PC-3 (cell line): ENCODE measurements around the gene ZNF71. TPM values are rescaled to one million over a fixed set of nuclear protein-coding genes. Genes with fewer than 3 reads are reported as not detected.

Experiments
- ATAC-seq: fragments of 200-7000 bp; cut with Tn5 transposase; 2 replicates; pipeline ENCODE4 v1.9.1; 2020; ENCODE audit warnings: mild to moderate bottlenecking, moderate library complexity
- BruUV-seq: library from RNA; stranded (reverse); fragments of 400-500 nt; replicated peaks from 2 replicates; lab custom pipeline; 2021; lab: Mats Ljungman, UMichigan
- CTCF ChIA-PET: fragments of 300-600 bp; sonication (Branson Sonifier 250); formaldehyde crosslinking; loops from one replicate; lab custom pipeline; 2022; ENCODE audit warnings: antibody characterized with exemption; lab: Charles Lee
- POLR2A ChIA-PET: fragments of 300-600 bp; sonication (Branson Sonifier 250); formaldehyde crosslinking; loops from one replicate; lab custom pipeline; 2022; ENCODE audit warnings: antibody characterized with exemption; ENCODE audit not compliant: unreplicated experiment; lab: Charles Lee
- DNase-seq: peaks from one replicate; pipeline ENCODE4 v3.0.0-alpha.2; 2015
- H2AFZ ChIP-seq: fragments of 300-600 bp; sonication (generic); 2 replicates; pipeline ENCODE4 v1.6.0; 2016; ENCODE audit warnings: antibody characterized with exemption, low read length
- H3F3A ChIP-seq: fragments of 300-600 bp; sonication (generic); one replicate; pipeline ENCODE4 v1.6.0; 2017; ENCODE audit warnings: antibody characterized with exemption, low read length, control low read depth, mild to moderate bottlenecking; ENCODE audit not compliant: unreplicated experiment
- H3K27ac ChIP-seq: fragments of 300-600 bp; sonication (generic); 2 replicates; pipeline ENCODE4 v1.5.1; 2016; ENCODE audit warnings: mild to moderate bottlenecking, low read length
- H3K27me3 ChIP-seq: fragments of 300-600 bp; sonication (generic); 2 replicates; pipeline ENCODE4 v1.6.1; 2016; ENCODE audit warnings: low read length, mixed read lengths
- H3K36me3 ChIP-seq: fragments of 300-600 bp; sonication (generic); 2 replicates; pipeline ENCODE4 v1.6.1; 2016; ENCODE audit warnings: low read depth, mixed run types, low read length, mixed read lengths
- H3K4me1 ChIP-seq: fragments of 300-600 bp; sonication (generic); 2 replicates; pipeline ENCODE4 v1.5.1; 2016; ENCODE audit warnings: low read length; ENCODE audit not compliant: insufficient read depth
- H3K4me2 ChIP-seq: fragments of 300-600 bp; sonication (generic); 2 replicates; pipeline ENCODE4 v1.6.0; 2016; ENCODE audit warnings: low read length
- H3K4me3 ChIP-seq: fragments of 300-600 bp; sonication (generic); 2 replicates; pipeline ENCODE4 v1.5.1; 2016; ENCODE audit warnings: mild to moderate bottlenecking, low read length, mixed read lengths
- H3K79me2 ChIP-seq: fragments of 300-600 bp; sonication (generic); 2 replicates; pipeline ENCODE4 v1.6.1; 2017; ENCODE audit warnings: low read length, mixed read lengths
- H3K9ac ChIP-seq: fragments of 300-600 bp; sonication (generic); 2 replicates; pipeline ENCODE4 v1.6.0; 2016; ENCODE audit warnings: mild to moderate bottlenecking, low read length
- H3K9me2 ChIP-seq: fragments of 300-600 bp; sonication (generic); replicated peaks from 2 replicates; pipeline ENCODE4 v1.6.1; 2016; ENCODE audit warnings: mixed run types, low read length, mixed read lengths
- H3K9me3 ChIP-seq: fragments of 300-600 bp; sonication (generic); 2 replicates; pipeline ENCODE4 v1.6.1; 2016; ENCODE audit warnings: low read length, mixed read lengths
- H4K20me1 ChIP-seq: fragments of 300-600 bp; sonication (generic); 2 replicates; pipeline ENCODE4 v1.6.1; 2016; ENCODE audit warnings: low read length, mixed read lengths
- CTCF ChIP-seq: fragments of 300-600 bp; sonication (generic); conservative IDR thresholded peaks from 2 replicates; pipeline ENCODE4 v1.5.1; 2017; ENCODE audit warnings: antibody characterized with exemption, low read depth, mild to moderate bottlenecking, low read length
- EZH2 ChIP-seq: fragments of 300-600 bp; sonication (generic); IDR thresholded peaks from one replicate; pipeline ENCODE4 v1.6.1; 2017; ENCODE audit warnings: antibody characterized with exemption, mild to moderate bottlenecking, low read length; ENCODE audit not compliant: unreplicated experiment
- EZH2phosphoT487 ChIP-seq: fragments of 300-600 bp; sonication (generic); IDR thresholded peaks from 2 replicates; pipeline ENCODE4 v1.6.1; 2018; ENCODE audit warnings: mild to moderate bottlenecking, antibody characterized with exemption, low read length, borderline replicate concordance
- intact Hi-C: fragments of 100-400 bp; cut with micrococcal nuclease; formaldehyde crosslinking; loops from 2 replicates; pipeline ENCODE4 v1.9.0; 2023
- total RNA-seq: library from RNA; depleted of rRNA; stranded (reverse); fragments of >200 nt; gene quantifications from 2 replicates; pipeline ENCODE4 v1.2.3, GENCODE V29; 2014

The ZNF71 gene
- total RNA-seq, 1 experiment from 2014 or later = 14.2 TPM

GRCh38 chr19:56596676-56597075 is 1.6 kb downstream of the ZNF71 start:
- TF ChIP-seq EZH2phosphoT487 (no peak), EZH2 (no peak), CTCF (no peak)
- POLR2A ChIA-PET = no interaction called here
- peaks cover 49% of the 10 kb centered on the region for H3K79me2 ChIP-seq

DNA sequence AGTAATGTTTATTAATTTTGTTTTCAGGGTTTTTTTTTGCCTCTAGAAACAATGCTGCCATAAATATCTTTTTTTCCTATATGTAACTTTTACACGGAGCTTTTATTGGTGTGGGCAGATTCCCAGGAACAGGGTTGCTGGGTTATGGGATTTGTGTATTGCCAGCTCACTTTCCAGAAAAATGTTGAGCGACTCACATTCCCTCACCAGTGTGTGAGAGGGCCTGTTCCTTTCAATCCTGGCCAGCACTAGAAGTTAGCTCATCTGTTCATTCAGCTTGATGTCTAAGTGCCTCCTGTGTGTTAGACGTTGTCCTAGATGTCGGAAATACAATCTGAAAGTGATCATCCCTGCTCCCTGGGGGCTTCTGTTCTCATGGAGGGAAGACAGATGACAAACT is 2.6 kb downstream of the ZNF71 start:
- no peak for TF ChIP-seq EZH2phosphoT487
- TF ChIP-seq EZH2 = no peak
- no peak for TF ChIP-seq CTCF

More at GRCh38 chr19:56596676-56597075, 1.6 kb downstream of the ZNF71 start:
- Histone ChIP-seq H3K4me2 (no peak overlapping the region), H2AFZ (no peak overlapping the region), H4K20me1 (no peaks in the 10 kb centered on the region), H3F3A (no peaks in the 10 kb centered on the region), H3K36me3 (peaks cover 41% of the 10 kb centered on the region), H3K27me3 (no peaks in the 10 kb centered on the region), H3K4me3 (peak overlapping the region; percentile 94), H3K9me3 (peaks cover 58% of the 10 kb centered on the region), H3K9me2 (no peaks in the 10 kb centered on the region), H3K9ac (no peak overlapping the region), H3K27ac (no peak overlapping the region), H3K4me1 (no peaks in the 10 kb centered on the region)
- CTCF ChIA-PET = no interaction called here
- no TSS peak for BruUV-seq
- DNase-seq (no peak), ATAC-seq (no peak)
- intact Hi-C loops = no loop called here

DNA sequence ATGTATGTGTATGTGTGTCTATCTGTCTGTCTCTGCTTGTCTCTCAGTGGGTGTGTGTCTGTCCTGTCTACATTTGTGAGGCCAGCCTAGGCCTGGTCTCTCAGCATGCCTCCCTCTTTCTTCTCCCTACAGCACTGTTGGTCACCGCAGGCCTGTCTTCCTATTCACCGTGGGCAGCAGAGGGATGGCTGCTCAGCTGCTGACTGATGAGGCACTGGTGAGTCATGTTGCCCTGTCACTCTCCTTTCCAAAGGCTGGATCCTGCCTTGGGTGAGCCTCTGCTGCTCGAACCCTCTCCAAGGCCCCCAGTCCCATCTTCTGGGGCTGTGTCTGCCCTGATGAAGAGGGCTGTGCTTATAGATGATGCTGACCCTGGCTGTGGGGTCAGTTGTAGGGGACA is 6.3 kb downstream of the ZNF71 start:
- H3K36me3 ChIP-seq = peaks cover 86% of the 10 kb centered on the region
- H3K27ac ChIP-seq = no peak overlapping the region
- H3K4me2 ChIP-seq = no peak overlapping the region
- no peak overlapping the region for H2AFZ ChIP-seq
- no peaks in the 10 kb centered on the region for H3K9me2 ChIP-seq
- ChIA-PET POLR2A (no interaction called here), CTCF (no interaction called here)
- no peaks in the 10 kb centered on the region for H4K20me1 ChIP-seq
- peak; percentile 12 for DNase-seq
- intact Hi-C loops = no loop called here
- H3K9me3 ChIP-seq = peaks cover 70% of the 10 kb centered on the region
- peaks cover 44% of the 10 kb centered on the region for H3K79me2 ChIP-seq
- no peak overlapping the region for H3K4me3 ChIP-seq
- no TSS peak for BruUV-seq
- no peaks in the 10 kb centered on the region for H3K27me3 ChIP-seq
- no peak for TF ChIP-seq CTCF
- TF ChIP-seq EZH2phosphoT487 = no peak
- H3K9ac ChIP-seq = no peak overlapping the region
- no peaks in the 10 kb centered on the region for H3K4me1 ChIP-seq
- no peak for ATAC-seq
- no peaks in the 10 kb centered on the region for H3F3A ChIP-seq

More for the DNA sequence above, 2.6 kb downstream of the ZNF71 start:
- Histone ChIP-seq H3K4me1 (no peaks in the 10 kb centered on the region), H4K20me1 (no peaks in the 10 kb centered on the region), H3K79me2 (peaks cover 49% of the 10 kb centered on the region), H3K36me3 (peaks cover 52% of the 10 kb centered on the region), H3K9me2 (no peaks in the 10 kb centered on the region), H2AFZ (no peak overlapping the region), H3K4me2 (no peak overlapping the region), H3F3A (no peaks in the 10 kb centered on the region), H3K27me3 (no peaks in the 10 kb centered on the region), H3K27ac (no peak overlapping the region), H3K9me3 (peaks cover 58% of the 10 kb centered on the region), H3K9ac (no peak overlapping the region), H3K4me3 (0 out of 2 replicates have a peak overlapping the region, but pooled peaks have one; percentile 19)
- ATAC-seq = no peak
- BruUV-seq = no TSS peak
- CTCF ChIA-PET = no interaction called here
- intact Hi-C loops = no loop called here
- no peak for DNase-seq
- POLR2A ChIA-PET = no interaction called here
